Measurements from ENCODE around the gene LHB. TPM values are rescaled to one million over a fixed set of nuclear protein-coding genes. Genes with fewer than 3 reads are reported as not detected.
"Not testable (repeated sequence)": the region's sequence is repeated elsewhere in the genome, so short reads cannot be mapped to it uniquely, and the experiment has no call there.

The LHB gene
- total and polyA plus RNA-seq, 7 experiments from 2014 or later = not detected

GRCh38 chr19:49059053-49059452 is 42.2 kb upstream of the LHB start:
- no peak for DNase-seq
- Histone ChIP-seq H3K36me3 (ENCODE audit: control insufficient read depth in 2 of 3, insufficient read depth in 3 of 3, low read length in 3 of 3) (no peaks in the 10 kb centered on the region), H3K4me1 (ENCODE audit: control insufficient read depth in 2 of 2, insufficient read depth in 2 of 2, low read length in 2 of 2) (peaks cover 11 to 14% of the 10 kb centered on the region in 2 donors), H3K4me3 (ENCODE audit: low read length) (no peak overlapping the region), H3K27ac (ENCODE audit: low read depth, low read length) (no peak overlapping the region), H3K9me3 (ENCODE audit: control insufficient read depth in 2 of 3, low read length in 3 of 3) (no peaks in the 10 kb centered on the region), H3K27me3 (ENCODE audit: control insufficient read depth in 2 of 2, insufficient read depth in 2 of 2, low read length in 2 of 2) (peaks cover 0 to 10% of the 10 kb centered on the region in 2 donors)
- POLR2A ChIA-PET = no interaction called here
- CTCF ChIA-PET = no interaction called here
- Mint-ChIP-seq H3K9me3 (no peaks in the 10 kb centered on the region), H3K36me3 (no peaks in the 10 kb centered on the region), H3K4me1 (peaks cover 16 to 19% (median 17%) of the 10 kb centered on the region in 7 donors), H3K27ac (no peak overlapping the region), H3K27me3 (peaks cover 23 to 75% (median 30%) of the 10 kb centered on the region in 5 donors), H3K4me3 (peak overlapping the region in 5 of 10 donors; percentile 3 to 99 (median 57))
- intact Hi-C loops (cut with micrococcal nuclease) = loop anchor here in 1 of 2 donors (10.0 kb wide), 1 partner anchor 64 kb away; the partner anchor contains the start of genes GYS1 and RUVBL2
- ATAC-seq = no peak

DNA sequence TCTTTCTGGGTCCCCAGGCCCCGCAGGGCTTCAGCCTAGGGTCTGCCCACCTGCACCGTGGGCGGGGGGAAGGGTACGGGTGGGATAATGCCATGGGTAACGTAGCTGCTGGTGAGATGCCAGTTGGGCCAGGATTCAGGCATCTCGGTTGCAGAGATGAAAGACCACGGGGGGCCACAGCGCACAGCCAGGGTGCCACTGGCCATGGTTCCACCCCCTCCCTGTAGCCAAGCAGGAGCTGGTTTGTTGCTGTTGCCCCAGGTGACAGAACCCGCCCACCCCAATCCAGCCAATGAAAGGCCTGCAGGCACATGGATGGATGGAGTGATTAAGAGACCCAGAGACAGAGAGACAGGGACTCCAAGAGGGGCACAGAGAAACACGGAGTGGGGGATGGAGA is 41.7 kb upstream of the LHB start:
- Mint-ChIP-seq H3K27ac (no peak overlapping the region), H3K4me1 (peaks cover 16 to 19% (median 17%) of the 10 kb centered on the region in 7 donors), H3K27me3 (peaks cover 22 to 72% (median 30%) of the 10 kb centered on the region in 5 donors), H3K4me3 (peak overlapping the region in 6 of 10 donors; percentile 35 to 99 (median 84)), H3K36me3 (no peaks in the 10 kb centered on the region), H3K9me3 (peaks cover 0 to 1% (median 0%) of the 10 kb centered on the region in 11 donors)
- Histone ChIP-seq H3K4me3 (ENCODE audit: low read length) (no peak overlapping the region), H3K27me3 (ENCODE audit: control insufficient read depth in 2 of 2, insufficient read depth in 2 of 2, low read length in 2 of 2) (peaks cover 0 to 10% of the 10 kb centered on the region in 2 donors), H3K27ac (ENCODE audit: low read depth, low read length) (no peak overlapping the region), H3K9me3 (ENCODE audit: control insufficient read depth in 2 of 3, low read length in 3 of 3) (no peaks in the 10 kb centered on the region), H3K4me1 (ENCODE audit: control insufficient read depth in 2 of 2, insufficient read depth in 2 of 2, low read length in 2 of 2) (peaks cover 11 to 14% of the 10 kb centered on the region in 2 donors), H3K36me3 (ENCODE audit: control insufficient read depth in 2 of 3, insufficient read depth in 3 of 3, low read length in 3 of 3) (no peaks in the 10 kb centered on the region)
- DNase-seq (no peak), ATAC-seq (no peak)
- POLR2A ChIA-PET = no interaction called here
- CTCF ChIA-PET = no interaction called here
- intact Hi-C loops (cut with micrococcal nuclease) = loop anchor here in 1 of 2 donors (10.0 kb wide), 1 partner anchor 64 kb away; the partner anchor contains the start of genes GYS1 and RUVBL2

DNA sequence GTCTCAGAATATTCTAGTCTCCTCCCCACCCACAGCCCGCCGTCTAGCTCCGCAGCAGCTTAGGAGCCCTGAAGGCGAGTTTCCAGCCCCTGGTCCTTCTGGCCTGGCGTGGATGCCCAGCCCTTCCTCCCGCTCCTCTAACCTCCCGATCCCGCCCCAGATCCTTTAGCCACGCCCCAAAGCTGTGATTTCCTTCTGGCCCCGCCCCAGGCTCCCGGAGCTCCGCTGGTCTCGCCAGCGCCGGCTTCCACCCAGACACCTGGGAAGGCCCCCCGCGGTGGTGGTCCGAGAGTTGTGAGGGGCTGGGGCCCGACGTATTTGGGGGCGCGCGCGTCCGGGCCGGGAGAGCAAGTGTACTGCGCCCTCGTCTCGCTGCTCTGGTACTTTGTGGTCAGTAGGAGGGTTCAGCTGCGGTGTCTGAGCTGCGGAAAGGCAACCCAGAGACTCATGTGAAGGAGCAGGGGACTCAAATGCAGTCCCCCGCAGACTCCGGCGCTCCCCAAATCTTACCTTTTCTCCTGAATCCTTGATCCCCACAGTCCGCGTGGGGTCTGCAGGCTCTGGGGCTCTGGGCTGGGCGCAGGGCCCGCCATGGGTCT is 40.8 kb upstream of the LHB start, which contains the start of gene CGB7:
CGB7 (minus strand) TSS at position 114 of the 599 bp plus-strand sequence. CDS start 2,374 bp downstream, outside the sequence.
- Mint-ChIP-seq H3K27ac (peak within 1 kb of the TSS in 1 of 9 donors; percentile 32), H3K36me3 (no peaks in the 10 kb centered on the region), H3K27me3 (peaks cover 16 to 63% (median 30%) of the 10 kb centered on the region in 5 donors), H3K9me3 (peaks cover 0 to 1% (median 0%) of the 10 kb centered on the region in 11 donors), H3K4me1 (peaks cover 16 to 19% (median 17%) of the 10 kb centered on the region in 7 donors), H3K4me3 (peak within 1 kb of the TSS; percentile 67 to 99 (median 87))
- Histone ChIP-seq H3K4me1 (ENCODE audit: control insufficient read depth in 2 of 2, insufficient read depth in 2 of 2, low read length in 2 of 2) (peaks cover 11 to 14% of the 10 kb centered on the region in 2 donors), H3K27me3 (ENCODE audit: control insufficient read depth in 2 of 2, insufficient read depth in 2 of 2, low read length in 2 of 2) (peaks cover 0 to 10% of the 10 kb centered on the region in 2 donors), H3K4me3 (ENCODE audit: low read length) (peak within 1 kb of the TSS; percentile 62), H3K36me3 (ENCODE audit: control insufficient read depth in 2 of 3, insufficient read depth in 3 of 3, low read length in 3 of 3) (no peaks in the 10 kb centered on the region), H3K9me3 (ENCODE audit: control insufficient read depth in 2 of 3, low read length in 3 of 3) (no peaks in the 10 kb centered on the region), H3K27ac (ENCODE audit: low read depth, low read length) (no peak within 1 kb of the TSS)
- intact Hi-C loops (cut with micrococcal nuclease) = loop anchor here in 1 of 2 donors (2.0 to 10.0 kb wide), 2 partner anchors 39 to 63 kb away; partner anchors contain the start of genes GYS1 and RUVBL2
- POLR2A ChIA-PET = no interaction called here
- peak in 3 of 9 donors; percentile 18 to 57 (median 29) for DNase-seq
- peak; percentile 15 for ATAC-seq
- CTCF ChIA-PET = interaction anchor here (1.1 kb wide), 1 partner anchor 26 kb away, joined by 3 read pairs; no protein-coding TSS in a partner anchor

- Mint-ChIP-seq H3K4me3 (peak overlapping the region; percentile 67 to 99 (median 87)), H3K27ac (peak overlapping the region in 1 of 9 donors; percentile 32), H3K27me3 (peaks cover 16 to 63% (median 30%) of the 10 kb centered on the region in 5 donors), H3K4me1 (peaks cover 16 to 19% (median 17%) of the 10 kb centered on the region in 7 donors)
- H3K27me3 ChIP-seq (ENCODE audit: control insufficient read depth in 2 of 2, insufficient read depth in 2 of 2, low read length in 2 of 2); H3K36me3 ChIP-seq (ENCODE audit: control insufficient read depth in 2 of 3, insufficient read depth in 3 of 3, low read length in 3 of 3); POLR2A ChIA-PET; H3K9me3 Mint-ChIP-seq; H3K9me3 ChIP-seq (ENCODE audit: control insufficient read depth in 2 of 3, low read length in 3 of 3); ATAC-seq; H3K27ac ChIP-seq (ENCODE audit: low read depth, low read length); H3K36me3 Mint-ChIP-seq: not testable (repeated sequence)
- intact Hi-C loops (cut with micrococcal nuclease) = loop anchor here in 1 of 2 donors (2.0 to 10.0 kb wide), 2 partner anchors 38 to 62 kb away; partner anchors contain the start of genes GYS1 and RUVBL2
- DNase-seq = peak in 1 of 9 donors; percentile 19
- H3K4me1 ChIP-seq (ENCODE audit: control insufficient read depth in 2 of 2, insufficient read depth in 2 of 2, low read length in 2 of 2) = peaks cover 11 to 14% of the 10 kb centered on the region in 2 donors
- peak overlapping the region; percentile 62 for H3K4me3 ChIP-seq (ENCODE audit: low read length)
- CTCF ChIA-PET = interaction anchor here (1.1 kb wide), 1 partner anchor 26 kb away, joined by 3 read pairs; no protein-coding TSS in a partner anchor
Observed at GRCh38 chr19:49056902-49057596, 40.2 kb upstream of the LHB start.

GRCh38 chr19:49056101-49056901 is 39.4 kb upstream of the LHB start:
- POLR2A ChIA-PET = no interaction called here
- CTCF ChIA-PET = interaction anchor here (0.6 to 1.1 kb wide), 2 partner anchors 27 to 56 kb away, joined by 3 read pairs; no protein-coding TSS in a partner anchor
- no peaks in the 10 kb centered on the region for H3K36me3 Mint-ChIP-seq
- H3K4me3 Mint-ChIP-seq = peak overlapping the region; percentile 67 to 99 (median 87)
- ATAC-seq (peak; percentile 86), DNase-seq (peak; percentile 33 to 75 (median 45))
- peaks cover 16 to 59% (median 30%) of the 10 kb centered on the region in 5 donors for H3K27me3 Mint-ChIP-seq
- Histone ChIP-seq H3K4me3 (ENCODE audit: low read length) (peak overlapping the region; percentile 62), H3K36me3 (ENCODE audit: control insufficient read depth in 2 of 3, insufficient read depth in 3 of 3, low read length in 3 of 3) (no peaks in the 10 kb centered on the region), H3K27ac (ENCODE audit: low read depth, low read length) (peak overlapping the region; percentile 45), H3K9me3 (ENCODE audit: control insufficient read depth in 2 of 3, low read length in 3 of 3) (no peaks in the 10 kb centered on the region), H3K27me3 (ENCODE audit: control insufficient read depth in 2 of 2, insufficient read depth in 2 of 2, low read length in 2 of 2) (peaks cover 0 to 10% of the 10 kb centered on the region in 2 donors), H3K4me1 (ENCODE audit: control insufficient read depth in 2 of 2, insufficient read depth in 2 of 2, low read length in 2 of 2) (peaks cover 11 to 14% of the 10 kb centered on the region in 2 donors)
- H3K27ac Mint-ChIP-seq = peak overlapping the region in 2 of 9 donors; percentile 32 to 36
- intact Hi-C loops (cut with micrococcal nuclease) = loop anchor here in 1 of 2 donors (2.0 to 10.0 kb wide), 2 partner anchors 38 to 62 kb away; partner anchors contain the start of genes GYS1 and RUVBL2
- H3K4me1 Mint-ChIP-seq = peaks cover 16 to 19% (median 17%) of the 10 kb centered on the region in 7 donors
- H3K9me3 Mint-ChIP-seq = peaks cover 0 to 1% (median 0%) of the 10 kb centered on the region in 11 donors
